ENCODE measurements around the gene CRABP1. TPM values are rescaled to one million over a fixed set of nuclear protein-coding genes. Genes with fewer than 3 reads are reported as not detected.

Gene CRABP1
- total and polyA plus RNA-seq, 3 donors from 2014 or later: 0.74 to 2.4 (median 1.1) TPM

- 80 to 83% methylated on average over 3 to 4 of the region's 4 CpGs for WGBS, 2 donors
- H3K9me3 ChIP-seq: no peaks in the 10 kb centered on the region
- no peak overlapping the region for H3K27ac ChIP-seq
- H3K36me3 ChIP-seq (ENCODE audit: low read depth, missing control alignments): no peaks in the 10 kb centered on the region
- intact Hi-C loops (cut with DNase I; ENCODE audit: low total_unique reads): no loop called here
- no peak overlapping the region for H3K4me3 ChIP-seq
- TF ChIP-seq CTCF (IDR thresholded peaks at IDR 0.05): no peak
- no peak for TF ChIP-seq POLR2A (IDR thresholded peaks at IDR 0.05)
- peaks cover 2% of the 10 kb centered on the region for H3K4me1 ChIP-seq
- DNase-seq: no peak
- H3K27me3 ChIP-seq: no peaks in the 10 kb centered on the region
These were observed 52.3 kb downstream of the CRABP1 start for GRCh38 chr15:78392430-78392829.

GRCh38 chr15:78393137-78393536 lies 53.0 kb downstream of the CRABP1 start:
- no peak overlapping the region for H3K27ac ChIP-seq
- no peaks in the 10 kb centered on the region for H3K36me3 ChIP-seq (ENCODE audit: low read depth, missing control alignments)
- WGBS, 2 donors: 73 to 89% methylated on average over 1 of the region's 1 CpG
- intact Hi-C loops (cut with DNase I; ENCODE audit: low total_unique reads): no loop called here
- no peak overlapping the region for H3K4me3 ChIP-seq
- DNase-seq: no peak
- TF ChIP-seq POLR2A (IDR thresholded peaks at IDR 0.05) (no peak), CTCF (IDR thresholded peaks at IDR 0.05) (no peak)
- no peaks in the 10 kb centered on the region for H3K27me3 ChIP-seq
- no peaks in the 10 kb centered on the region for H3K4me1 ChIP-seq
- no peaks in the 10 kb centered on the region for H3K9me3 ChIP-seq

DNA sequence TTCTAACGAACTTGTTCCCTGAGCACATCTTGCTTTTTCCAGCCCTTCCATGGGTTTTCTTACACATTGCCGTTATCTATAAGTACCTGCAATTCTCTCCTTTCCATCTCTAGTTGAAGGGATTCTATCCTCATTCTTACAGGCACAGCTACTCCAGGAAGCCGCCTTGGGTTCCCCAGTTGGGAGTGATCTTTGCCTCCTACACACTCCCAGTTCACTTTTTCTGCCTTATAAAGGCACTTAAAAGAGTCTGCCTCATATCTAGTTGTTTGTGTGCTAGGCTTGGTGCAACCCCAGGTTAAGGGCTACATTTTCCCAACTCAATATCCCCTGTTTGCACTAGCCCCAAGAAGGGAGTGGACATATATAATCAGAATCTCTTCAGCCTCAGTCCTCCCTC lies 53.9 kb downstream of the CRABP1 start:
- Histone ChIP-seq H3K36me3 (ENCODE audit: low read depth, missing control alignments) (no peaks in the 10 kb centered on the region), H3K9me3 (no peaks in the 10 kb centered on the region), H3K27ac (no peak overlapping the region), H3K27me3 (no peaks in the 10 kb centered on the region), H3K4me1 (no peaks in the 10 kb centered on the region), H3K4me3 (no peak overlapping the region)
- no peak for TF ChIP-seq POLR2A (IDR thresholded peaks at IDR 0.05)
- no peak for TF ChIP-seq CTCF (IDR thresholded peaks at IDR 0.05)
- 71 to 91% methylated on average over 3 of the region's 3 CpGs for WGBS, 2 donors
- DNase-seq: no peak
- intact Hi-C loops (cut with DNase I; ENCODE audit: low total_unique reads): no loop called here

DNA sequence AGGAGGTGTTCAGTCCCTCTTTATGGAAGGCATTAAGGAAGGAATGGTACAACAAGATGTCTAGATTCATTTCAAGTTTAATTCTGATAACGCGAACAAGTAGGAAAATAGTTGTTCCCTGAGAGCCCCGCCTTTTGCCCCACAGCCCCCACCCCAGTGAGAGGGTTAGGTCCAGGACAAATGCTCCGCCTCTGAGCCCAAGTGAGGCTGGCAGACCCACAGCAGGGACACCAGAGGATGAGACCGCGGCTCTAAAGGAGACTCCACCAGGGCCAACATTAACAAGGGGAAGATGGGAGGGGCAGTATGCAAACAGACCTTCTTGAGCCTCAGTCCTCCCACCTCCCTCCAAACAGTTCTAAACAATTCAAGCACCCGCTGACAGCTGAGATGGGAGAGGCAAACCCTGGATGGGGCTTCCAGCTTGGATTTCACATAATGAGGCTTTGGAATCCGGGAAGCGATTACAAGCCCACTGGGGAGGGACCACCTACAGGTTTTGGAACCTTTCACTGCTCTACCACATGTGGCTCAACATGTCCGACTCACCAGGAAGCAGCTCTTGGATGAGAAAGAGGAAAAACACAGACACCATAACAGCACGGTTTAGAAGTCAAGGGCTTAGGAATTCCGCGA lies 54.9 kb downstream of the CRABP1 start:
- Histone ChIP-seq H3K27ac (no peak overlapping the region), H3K36me3 (ENCODE audit: low read depth, missing control alignments) (no peaks in the 10 kb centered on the region), H3K4me1 (no peaks in the 10 kb centered on the region), H3K27me3 (no peaks in the 10 kb centered on the region), H3K9me3 (no peaks in the 10 kb centered on the region), H3K4me3 (no peak overlapping the region)
- DNase-seq: no peak
- 59 to 73% methylated on average over 13 of the region's 13 CpGs for WGBS, 2 donors
- intact Hi-C loops (cut with DNase I; ENCODE audit: low total_unique reads): no loop called here
- no peak for TF ChIP-seq CTCF (IDR thresholded peaks at IDR 0.05)
- TF ChIP-seq POLR2A (IDR thresholded peaks at IDR 0.05): no peak

DNA sequence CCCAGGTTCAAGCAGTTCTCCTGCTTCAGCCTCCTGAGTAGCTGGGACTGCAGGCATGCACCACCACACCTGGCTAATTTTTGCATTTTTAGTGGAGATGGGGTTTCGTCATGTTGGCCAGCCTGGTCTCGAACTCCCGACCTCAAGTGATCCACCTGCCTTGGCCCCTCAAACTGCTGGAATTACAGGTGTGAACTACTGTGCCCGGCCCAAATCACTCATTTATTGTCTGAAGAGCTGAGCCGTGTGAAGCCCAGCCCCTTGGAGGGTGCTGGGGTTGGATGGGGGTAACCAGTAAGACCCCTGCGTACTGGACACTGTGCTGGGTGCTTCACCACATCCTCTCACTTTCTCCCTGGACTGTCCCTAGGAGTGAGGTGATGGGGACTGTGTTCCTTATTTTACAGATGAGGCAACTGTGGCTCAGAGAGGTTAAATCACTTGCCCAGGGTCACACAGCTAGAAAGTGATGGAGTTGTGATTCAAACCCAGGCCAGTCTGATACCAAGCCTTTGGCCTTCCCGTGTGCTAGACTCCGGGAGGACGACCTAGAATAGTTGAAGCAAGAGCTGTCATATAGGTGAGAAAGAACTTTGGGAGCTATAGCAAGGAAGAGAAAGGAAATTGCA lies 56.1 kb downstream of the CRABP1 start:
- no peak for DNase-seq
- intact Hi-C loops (cut with DNase I; ENCODE audit: low total_unique reads): no loop called here
- H3K4me3 ChIP-seq: no peak overlapping the region
- no peaks in the 10 kb centered on the region for H3K36me3 ChIP-seq (ENCODE audit: low read depth, missing control alignments)
- no peak for TF ChIP-seq POLR2A (IDR thresholded peaks at IDR 0.05)
- no peak for TF ChIP-seq CTCF (IDR thresholded peaks at IDR 0.05)
- no peak overlapping the region for H3K27ac ChIP-seq
- H3K4me1 ChIP-seq: no peaks in the 10 kb centered on the region
- no peaks in the 10 kb centered on the region for H3K9me3 ChIP-seq
- WGBS, 2 donors: 85 to 92% methylated on average over 9 of the region's 9 CpGs
- no peaks in the 10 kb centered on the region for H3K27me3 ChIP-seq
